PC-3 (cell line): ENCODE data around the gene RASGRP1.

Experiments used
- CTCF ChIP-seq: fragments of 300-600 bp; sonication (generic); conservative IDR thresholded peaks from 2 replicates; pipeline ENCODE4 v1.5.1; 2017; ENCODE audit warnings: antibody characterized with exemption, low read depth, mild to moderate bottlenecking, low read length
- EZH2 ChIP-seq: fragments of 300-600 bp; sonication (generic); IDR thresholded peaks from one replicate; pipeline ENCODE4 v1.6.1; 2017; ENCODE audit warnings: antibody characterized with exemption, mild to moderate bottlenecking, low read length; ENCODE audit not compliant: unreplicated experiment
- EZH2phosphoT487 ChIP-seq: fragments of 300-600 bp; sonication (generic); IDR thresholded peaks from 2 replicates; pipeline ENCODE4 v1.6.1; 2018; ENCODE audit warnings: mild to moderate bottlenecking, antibody characterized with exemption, low read length, borderline replicate concordance

- TF ChIP-seq CTCF (no peak), EZH2phosphoT487 (no peak), EZH2 (no peak)
Observed at GRCh38 chr15:38514601-38515000, 50.0 kb downstream of the RASGRP1 start.
